ENCODE results near the gene SBSN.

SBSN gene

DNA sequence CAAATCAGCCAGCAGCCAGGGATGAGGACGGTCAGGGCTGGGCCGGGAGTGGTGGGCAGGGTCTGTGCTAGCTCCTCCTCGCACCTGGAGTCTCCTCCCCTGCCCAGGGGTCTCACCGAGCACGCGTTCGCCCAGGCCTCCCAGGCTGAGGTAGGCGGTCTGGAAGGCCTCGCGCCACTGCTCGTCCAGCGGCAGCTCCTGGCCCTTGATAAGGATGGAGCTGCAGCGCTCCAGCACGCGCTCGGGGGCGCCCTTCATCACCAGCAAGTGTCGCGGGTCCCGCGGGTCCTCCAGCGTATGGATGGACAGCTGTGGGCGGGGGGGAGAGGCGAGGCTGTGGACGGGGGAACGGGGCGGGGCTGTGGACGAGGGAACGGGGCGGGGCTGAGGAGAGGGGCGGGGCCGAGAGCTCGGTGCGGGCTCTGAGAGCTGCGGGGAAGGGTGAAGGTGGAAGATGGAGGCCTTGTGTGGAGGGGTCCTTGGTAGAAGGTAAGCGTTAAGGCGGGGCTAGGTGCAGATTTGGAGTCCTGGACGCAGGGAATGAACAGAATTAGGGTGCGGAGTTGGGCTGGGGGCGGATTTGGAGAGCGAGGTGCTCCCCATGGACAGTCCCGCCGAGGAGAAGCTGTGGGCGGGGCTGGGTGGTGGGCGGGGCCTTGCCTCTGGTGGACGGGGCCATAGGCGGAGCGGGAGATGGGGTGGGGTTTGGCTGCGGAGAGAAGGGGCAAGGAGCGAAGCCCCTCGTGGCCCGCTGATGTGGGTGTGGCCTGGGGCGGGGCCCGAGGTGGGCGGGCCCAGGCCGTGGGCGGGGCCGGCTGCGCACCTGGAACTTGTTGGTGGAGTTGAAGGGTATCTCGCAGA lies 29.7 kb upstream of the SBSN start:
- TF ChIP-seq, protein P1, sequence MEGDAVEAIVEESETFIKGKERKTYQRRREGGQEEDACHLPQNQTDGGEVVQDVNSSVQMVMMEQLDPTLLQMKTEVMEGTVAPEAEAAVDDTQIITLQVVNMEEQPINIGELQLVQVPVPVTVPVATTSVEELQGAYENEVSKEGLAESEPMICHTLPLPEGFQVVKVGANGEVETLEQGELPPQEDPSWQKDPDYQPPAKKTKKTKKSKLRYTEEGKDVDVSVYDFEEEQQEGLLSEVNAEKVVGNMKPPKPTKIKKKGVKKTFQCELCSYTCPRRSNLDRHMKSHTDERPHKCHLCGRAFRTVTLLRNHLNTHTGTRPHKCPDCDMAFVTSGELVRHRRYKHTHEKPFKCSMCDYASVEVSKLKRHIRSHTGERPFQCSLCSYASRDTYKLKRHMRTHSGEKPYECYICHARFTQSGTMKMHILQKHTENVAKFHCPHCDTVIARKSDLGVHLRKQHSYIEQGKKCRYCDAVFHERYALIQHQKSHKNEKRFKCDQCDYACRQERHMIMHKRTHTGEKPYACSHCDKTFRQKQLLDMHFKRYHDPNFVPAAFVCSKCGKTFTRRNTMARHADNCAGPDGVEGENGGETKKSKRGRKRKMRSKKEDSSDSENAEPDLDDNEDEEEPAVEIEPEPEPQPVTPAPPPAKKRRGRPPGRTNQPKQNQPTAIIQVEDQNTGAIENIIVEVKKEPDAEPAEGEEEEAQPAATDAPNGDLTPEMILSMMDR (conservative IDR thresholded peaks at IDR 0.05) = no peak
- no peak for TF ChIP-seq ZFX (IDR thresholded peaks at IDR 0.05)
- H3K27ac ChIP-seq = no peak overlapping the region

GRCh38 chr19:35556846-35557538 lies 28.9 kb upstream of the SBSN start:
- H3K27ac ChIP-seq = no peak overlapping the region
- TF ChIP-seq ZFX (IDR thresholded peaks at IDR 0.05) = no peak
- TF ChIP-seq, protein P1 (conservative IDR thresholded peaks at IDR 0.05) = no peak

DNA sequence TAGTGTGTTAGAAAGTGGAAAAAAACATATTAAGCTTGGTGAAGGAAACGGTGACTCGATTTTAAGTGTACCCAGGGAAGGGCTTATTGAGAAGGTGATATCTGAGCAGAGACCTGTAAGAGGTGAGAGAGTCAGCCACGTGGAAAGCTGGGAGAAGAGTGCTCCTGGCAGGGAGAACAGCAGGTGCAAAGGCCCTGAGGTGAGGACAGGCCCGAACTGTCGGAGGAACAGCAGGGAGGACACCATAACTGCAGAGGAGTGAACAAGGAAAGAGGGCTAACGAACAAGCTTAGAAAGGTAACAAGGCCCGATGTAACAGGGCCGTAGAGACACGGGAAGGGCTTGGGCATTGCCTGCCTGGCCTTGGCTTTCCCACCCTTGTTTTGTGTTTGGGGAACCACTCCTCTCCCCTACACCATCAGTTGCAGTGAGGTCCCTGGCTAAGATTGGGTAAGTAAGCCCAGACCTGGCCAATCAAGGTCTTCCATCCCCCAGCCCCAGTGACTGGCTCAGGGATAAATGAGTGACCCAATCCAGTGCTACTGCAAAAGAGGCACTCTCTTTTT lies 28.0 kb upstream of the SBSN start:
- no peak overlapping the region for H3K27ac ChIP-seq
- TF ChIP-seq, protein P1 (conservative IDR thresholded peaks at IDR 0.05) = no peak
- TF ChIP-seq ZFX (IDR thresholded peaks at IDR 0.05) = no peak

GRCh38 chr19:35555301-35556005 lies 27.3 kb upstream of the SBSN start:
- no peak overlapping the region for H3K27ac ChIP-seq
- TF ChIP-seq, protein P1 (conservative IDR thresholded peaks at IDR 0.05) = no peak
- TF ChIP-seq ZFX (IDR thresholded peaks at IDR 0.05) = no peak

- no peak overlapping the region for H3K27ac ChIP-seq
- no peak for TF ChIP-seq ZFX (IDR thresholded peaks at IDR 0.05)
- TF ChIP-seq, protein P1 (conservative IDR thresholded peaks at IDR 0.05) = no peak
Measured at GRCh38 chr19:35554076-35554475, 26.0 kb upstream of the SBSN start.

DNA sequence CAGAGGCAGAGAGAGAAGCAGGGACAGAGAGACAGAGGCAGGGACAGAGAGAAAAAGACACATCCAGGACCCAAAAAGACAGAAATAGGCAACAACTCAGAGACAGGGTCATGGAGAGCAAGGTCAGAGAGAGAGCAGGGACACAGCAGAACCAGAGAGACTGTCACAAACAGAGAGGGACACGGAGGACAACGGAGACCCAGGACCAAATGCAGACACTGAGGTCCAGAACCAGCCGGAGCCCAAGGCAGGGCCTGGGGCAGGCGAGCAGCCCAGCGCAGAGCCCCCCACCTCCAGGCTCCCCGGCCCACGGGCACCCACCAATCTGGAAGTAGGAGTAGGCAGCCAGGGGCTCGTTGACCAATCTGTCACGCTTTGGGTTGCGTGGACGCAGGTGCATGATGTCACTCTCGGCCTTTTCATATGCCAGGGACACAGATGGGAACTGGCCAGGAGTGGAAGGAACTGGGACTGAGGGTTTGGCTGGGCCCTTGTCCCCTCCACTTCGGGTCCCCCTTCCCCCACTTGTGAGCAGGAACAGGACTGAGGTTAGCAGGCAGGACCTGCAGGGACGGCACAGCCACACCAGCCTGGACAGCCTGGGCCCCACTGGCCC lies 25.4 kb upstream of the SBSN start:
- TF ChIP-seq ZFX (IDR thresholded peaks at IDR 0.05) = no peak
- TF ChIP-seq, protein P1 (conservative IDR thresholded peaks at IDR 0.05) = no peak

More for the DNA sequence above, 25.4 kb upstream of the SBSN start:
- no peak overlapping the region for H3K27ac ChIP-seq
